Mucosa of rectum (tissue), 2 donors: ENCODE data around the gene PAX8.

ENCODE experiments used
- H3K27ac ChIP-seq, 2 donors: one replicate each; pipeline ENCODE4 v1.7.0; 2013; ENCODE audit warnings: inconsistent platforms in 2 of 2, low read depth in 2 of 2, low read length in 2 of 2
- H3K27me3 ChIP-seq, 2 donors: one replicate each; pipeline ENCODE4 v1.7.0; 2013; ENCODE audit warnings: low read length in 2 of 2; ENCODE audit not compliant: control insufficient read depth in 2 of 2, insufficient read depth in 2 of 2
- H3K36me3 ChIP-seq, 2 donors: one replicate each; pipeline ENCODE4 v1.7.0; 2013; ENCODE audit warnings: low read length in 2 of 2; ENCODE audit not compliant: control insufficient read depth in 2 of 2, insufficient read depth in 2 of 2
- H3K4me1 ChIP-seq, 2 donors: one replicate each; pipeline ENCODE4 v1.7.0; 2013; ENCODE audit warnings: low read length in 2 of 2, mild to moderate bottlenecking in 1 of 2; ENCODE audit not compliant: control insufficient read depth in 2 of 2, insufficient read depth in 2 of 2
- H3K4me3 ChIP-seq, 2 donors: one replicate each; pipeline ENCODE4 v1.7.0; 2013; ENCODE audit warnings: low read length in 2 of 2
- H3K9ac ChIP-seq, 2 donors: one replicate each; pipeline ENCODE4 v1.7.0; 2013; ENCODE audit warnings: low read length in 2 of 2, low read depth in 1 of 2, mild to moderate bottlenecking in 1 of 2
- H3K9me3 ChIP-seq, 2 donors: one replicate each; pipeline ENCODE4 v1.7.0; 2013; ENCODE audit warnings: low read length in 2 of 2; ENCODE audit not compliant: control insufficient read depth in 2 of 2
- donor health status: healthy.
- donor health status: Normal muscosa, but diverticular disease.

PAX8 gene

GRCh38 chr2:113231064-113231463 lies 47.7 kb downstream of the PAX8 start:
- Histone ChIP-seq H3K27ac (no peak overlapping the region), H3K36me3 (no peaks in the 10 kb centered on the region), H3K4me3 (no peak overlapping the region), H3K9ac (no peak overlapping the region), H3K4me1 (peaks cover 0 to 4% of the 10 kb centered on the region in 2 donors), H3K27me3 (no peaks in the 10 kb centered on the region), H3K9me3 (no peaks in the 10 kb centered on the region)

GRCh38 chr2:113230531-113230930 lies 48.2 kb downstream of the PAX8 start:
- Histone ChIP-seq H3K4me1 (peaks cover 0 to 4% of the 10 kb centered on the region in 2 donors), H3K9me3 (no peaks in the 10 kb centered on the region), H3K4me3 (no peak overlapping the region), H3K36me3 (no peaks in the 10 kb centered on the region), H3K27me3 (no peaks in the 10 kb centered on the region), H3K9ac (no peak overlapping the region), H3K27ac (no peak overlapping the region)

GRCh38 chr2:113229795-113230194 lies 48.9 kb downstream of the PAX8 start:
- Histone ChIP-seq H3K4me1 (peaks cover 0 to 4% of the 10 kb centered on the region in 2 donors), H3K36me3 (no peaks in the 10 kb centered on the region), H3K27me3 (no peaks in the 10 kb centered on the region), H3K9me3 (no peaks in the 10 kb centered on the region), H3K27ac (no peak overlapping the region), H3K9ac (no peak overlapping the region), H3K4me3 (no peak overlapping the region)

- no peaks in the 10 kb centered on the region for H3K36me3 ChIP-seq
Observed at GRCh38 chr2:113228991-113229716, 49.6 kb downstream of the PAX8 start.

GRCh38 chr2:113228351-113228750 lies 50.4 kb downstream of the PAX8 start:
- H3K27ac ChIP-seq = no peak overlapping the region
- H3K9ac ChIP-seq = no peak overlapping the region
- H3K4me3 ChIP-seq = no peak overlapping the region
- H3K27me3 ChIP-seq = no peaks in the 10 kb centered on the region
- H3K9me3 ChIP-seq = no peaks in the 10 kb centered on the region
- peaks cover 0 to 4% of the 10 kb centered on the region in 2 donors for H3K4me1 ChIP-seq
- no peaks in the 10 kb centered on the region for H3K36me3 ChIP-seq

More at GRCh38 chr2:113228991-113229716, 49.6 kb downstream of the PAX8 start:
- H3K4me3 ChIP-seq = no peak overlapping the region
- no peak overlapping the region for H3K27ac ChIP-seq
- H3K27me3 ChIP-seq = no peaks in the 10 kb centered on the region
- no peaks in the 10 kb centered on the region for H3K9me3 ChIP-seq
- H3K9ac ChIP-seq = no peak overlapping the region
- peaks cover 0 to 4% of the 10 kb centered on the region in 2 donors for H3K4me1 ChIP-seq

- Histone ChIP-seq H3K36me3 (no peaks in the 10 kb centered on the region), H3K4me3 (no peak overlapping the region), H3K9me3 (no peaks in the 10 kb centered on the region), H3K4me1 (peaks cover 0 to 4% of the 10 kb centered on the region in 2 donors), H3K27me3 (no peaks in the 10 kb centered on the region), H3K27ac (no peak overlapping the region), H3K9ac (no peak overlapping the region)
Observed at GRCh38 chr2:113227698-113228097, 51.0 kb downstream of the PAX8 start.

- Histone ChIP-seq H3K9ac (no peak overlapping the region), H3K27me3 (no peaks in the 10 kb centered on the region), H3K4me1 (peaks cover 0 to 4% of the 10 kb centered on the region in 2 donors), H3K36me3 (no peaks in the 10 kb centered on the region), H3K4me3 (no peak overlapping the region), H3K27ac (no peak overlapping the region), H3K9me3 (no peaks in the 10 kb centered on the region)
Observed at GRCh38 chr2:113227290-113227689, 51.4 kb downstream of the PAX8 start.

- no peak overlapping the region for H3K4me3 ChIP-seq
- no peaks in the 10 kb centered on the region for H3K36me3 ChIP-seq
- H3K27me3 ChIP-seq = no peaks in the 10 kb centered on the region
- no peaks in the 10 kb centered on the region for H3K9me3 ChIP-seq
- H3K27ac ChIP-seq = no peak overlapping the region
- H3K9ac ChIP-seq = no peak overlapping the region
- H3K4me1 ChIP-seq = peaks cover 0 to 4% of the 10 kb centered on the region in 2 donors
Observed at GRCh38 chr2:113226462-113226861, 52.3 kb downstream of the PAX8 start.

GRCh38 chr2:113225263-113226259 lies 53.2 kb downstream of the PAX8 start:
- no peak overlapping the region for H3K4me3 ChIP-seq
- peaks cover 0 to 7% of the 10 kb centered on the region in 2 donors for H3K4me1 ChIP-seq
- H3K36me3 ChIP-seq = no peaks in the 10 kb centered on the region
- no peak overlapping the region for H3K27ac ChIP-seq
- H3K9ac ChIP-seq = no peak overlapping the region
- H3K9me3 ChIP-seq = no peaks in the 10 kb centered on the region
- H3K27me3 ChIP-seq = no peaks in the 10 kb centered on the region

- Histone ChIP-seq H3K9me3 (no peaks in the 10 kb centered on the region), H3K27ac (no peak overlapping the region), H3K4me1 (peaks cover 8 to 11% of the 10 kb centered on the region in 2 donors), H3K9ac (no peak overlapping the region), H3K27me3 (no peaks in the 10 kb centered on the region), H3K36me3 (no peaks in the 10 kb centered on the region), H3K4me3 (no peak overlapping the region)
Observed at GRCh38 chr2:113224647-113225236, 54.0 kb downstream of the PAX8 start.
